ENCODE results near the gene IL1RN. TPM values are rescaled to one million over a fixed set of nuclear protein-coding genes. Genes with fewer than 3 reads are reported as not detected.
A peak's percentile ranks its signal among the peaks of the same experiment; 100 is the strongest.

The IL1RN gene
- polyA plus RNA-seq, 1 donor from 2014 or later = not detected

DNA sequence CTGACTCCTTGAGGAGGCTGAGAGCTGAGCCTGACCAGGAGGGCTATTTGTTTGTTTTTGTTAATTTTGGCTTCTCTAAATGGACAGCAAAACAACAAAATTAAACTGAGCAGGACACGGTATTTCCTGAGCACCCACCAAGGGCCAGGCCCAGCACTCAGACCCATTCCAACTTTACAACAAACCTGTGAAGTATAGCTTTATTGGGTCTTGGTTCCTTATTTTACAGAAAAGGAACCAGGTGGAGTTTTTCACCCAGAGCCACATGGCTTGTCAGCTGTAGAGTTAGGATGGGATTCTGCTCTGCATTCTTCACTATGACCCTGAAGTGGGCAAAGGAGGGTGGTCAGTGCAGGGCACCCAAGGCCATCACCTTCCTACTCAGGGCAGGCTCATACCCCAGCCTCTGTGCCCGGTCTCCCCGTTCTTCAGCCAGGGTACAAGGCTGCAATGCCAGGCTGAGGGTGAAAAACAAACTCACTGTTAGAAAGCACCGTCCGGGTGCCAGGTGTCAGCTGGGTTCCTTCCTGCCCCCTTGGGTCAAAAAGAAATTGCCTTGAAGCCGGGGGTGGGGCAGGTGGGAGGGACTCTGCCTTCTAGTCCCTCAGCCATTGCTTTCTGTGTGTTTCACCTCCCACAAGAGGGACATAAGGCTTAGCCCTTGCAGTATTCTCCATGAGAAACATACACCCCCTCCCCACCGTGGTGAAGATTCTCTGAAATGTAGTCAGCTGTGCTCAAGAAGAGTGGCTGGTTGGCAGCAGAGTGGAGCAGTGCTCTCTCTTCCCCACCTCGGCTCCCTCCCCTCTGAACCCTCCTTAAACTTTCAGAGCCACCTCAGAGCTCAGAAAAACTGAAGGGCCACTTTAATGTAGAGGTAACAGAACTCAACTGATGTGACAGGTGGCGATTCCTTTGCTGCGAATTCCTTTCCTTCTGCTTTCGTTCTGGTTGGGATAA is 48.6 kb downstream of the IL1RN start:
- Mint-ChIP-seq H3K4me3 (peak overlapping the region; percentile 78 to 93 (median 92)), H3K27me3 (no peaks in the 10 kb centered on the region), H3K27ac (peak overlapping the region; percentile 82 to 99 (median 98)), H3K9me3 (peaks cover 0 to 2% (median 0%) of the 10 kb centered on the region in 3 donors), H3K4me1 (peaks cover 49 to 61% (median 60%) of the 10 kb centered on the region in 3 donors), H3K36me3 (peaks cover 2% of the 10 kb centered on the region)

DNA sequence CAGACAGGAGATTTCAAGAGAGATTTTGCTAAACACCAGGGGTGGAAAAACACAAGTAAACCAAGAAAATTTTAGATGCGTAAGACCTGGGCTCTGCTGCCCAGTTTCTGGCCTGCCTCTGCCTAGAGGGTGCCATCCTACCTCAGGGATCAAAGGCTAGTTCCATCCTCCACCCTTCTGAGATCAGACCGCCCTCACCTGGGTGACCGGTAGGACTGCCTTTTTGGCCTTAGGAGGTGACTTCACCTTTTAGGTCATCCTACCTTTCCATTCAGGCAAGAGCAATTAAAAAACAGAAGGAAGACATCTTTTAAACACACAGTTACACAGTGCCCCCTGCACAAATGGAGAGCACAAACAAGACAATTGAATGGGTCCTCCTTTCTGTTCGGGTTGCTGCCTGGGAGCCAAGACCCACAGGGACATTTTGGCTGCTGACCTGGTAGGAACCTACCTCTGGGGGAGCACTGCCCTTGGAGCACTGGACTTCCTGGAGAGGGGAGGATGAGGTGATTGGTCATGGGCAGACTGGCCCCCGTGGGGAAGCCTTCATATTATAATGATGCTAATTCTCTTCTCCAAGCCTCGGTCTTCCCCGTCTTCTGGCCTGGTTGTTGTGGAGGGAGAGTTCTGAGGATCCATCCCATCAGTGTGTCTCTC is 49.4 kb downstream of the IL1RN start:
- peaks cover 55 to 60% (median 60%) of the 10 kb centered on the region in 3 donors for H3K4me1 Mint-ChIP-seq
- peak overlapping the region; percentile 82 to 99 (median 98) for H3K27ac Mint-ChIP-seq
- peaks cover 0 to 2% (median 0%) of the 10 kb centered on the region in 3 donors for H3K9me3 Mint-ChIP-seq
- no peaks in the 10 kb centered on the region for H3K27me3 Mint-ChIP-seq
- H3K36me3 Mint-ChIP-seq = peaks cover 2% of the 10 kb centered on the region
- H3K4me3 Mint-ChIP-seq = peak overlapping the region; percentile 78 to 93 (median 92)

DNA sequence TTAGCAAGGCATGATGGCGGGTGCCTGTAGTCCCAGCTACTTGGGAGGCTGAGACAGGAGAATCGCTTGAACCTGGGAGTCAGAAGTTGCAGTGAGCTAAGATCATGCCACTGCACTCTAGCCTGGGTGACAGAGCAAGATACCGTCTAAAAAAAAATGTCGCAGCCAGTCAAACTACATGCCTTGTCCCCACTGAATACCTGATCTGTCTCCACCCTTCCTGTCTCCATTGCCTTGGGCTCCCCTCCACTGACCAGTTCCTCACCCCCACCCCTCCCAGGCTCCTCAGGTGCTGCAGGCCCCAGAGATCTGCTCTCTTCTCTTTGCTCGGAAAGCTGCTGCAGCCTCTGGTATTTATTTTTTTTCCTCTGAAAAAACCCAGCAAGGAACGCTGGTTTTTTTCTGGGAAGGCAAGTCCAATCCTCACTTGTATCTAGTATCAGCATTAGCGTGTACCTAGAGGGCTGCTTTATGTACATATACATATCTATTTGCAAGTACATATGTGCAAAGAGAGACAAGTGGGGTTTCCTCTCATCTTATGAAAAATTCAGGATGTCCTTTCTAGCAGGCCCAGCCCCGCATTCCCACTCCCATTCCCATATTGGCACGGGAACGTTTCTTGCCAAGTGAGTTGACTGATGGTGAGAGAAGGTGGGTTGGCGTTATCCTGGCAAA is 50.8 kb downstream of the IL1RN start:
- Mint-ChIP-seq H3K27me3 (no peaks in the 10 kb centered on the region), H3K4me3 (peak overlapping the region in 2 of 4 donors; percentile 46 to 54), H3K4me1 (peaks cover 53 to 62% (median 57%) of the 10 kb centered on the region in 3 donors), H3K36me3 (peaks cover 2% of the 10 kb centered on the region), H3K9me3 (peaks cover 0 to 2% (median 0%) of the 10 kb centered on the region in 3 donors), H3K27ac (peak overlapping the region; percentile 64 to 82 (median 72))

DNA sequence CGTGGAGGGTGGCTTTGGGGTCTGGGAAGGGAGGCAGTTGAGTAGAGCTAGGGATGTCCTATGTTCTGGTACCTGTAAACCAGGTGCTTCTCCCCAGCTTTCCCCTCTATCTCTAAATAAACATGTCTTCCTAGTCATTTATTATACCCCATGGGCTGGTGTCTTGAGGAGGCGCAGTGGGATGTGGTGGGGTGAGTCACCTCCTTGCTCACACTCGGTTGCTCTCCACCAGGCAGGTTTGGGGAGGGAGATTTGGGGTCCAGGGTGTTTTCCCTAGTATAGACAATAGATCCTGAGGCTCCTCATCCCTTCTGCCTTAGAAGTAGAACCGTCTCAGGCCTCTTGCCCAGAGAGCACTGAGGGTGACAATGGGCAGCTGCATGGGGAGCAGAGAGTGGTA is 51.5 kb downstream of the IL1RN start:
- peak overlapping the region in 2 of 4 donors; percentile 64 to 73 for H3K4me3 Mint-ChIP-seq
- peaks cover 56 to 62% (median 57%) of the 10 kb centered on the region in 3 donors for H3K4me1 Mint-ChIP-seq
- peaks cover 3% of the 10 kb centered on the region for H3K36me3 Mint-ChIP-seq
- no peaks in the 10 kb centered on the region for H3K27me3 Mint-ChIP-seq
- H3K27ac Mint-ChIP-seq = peak overlapping the region; percentile 13 to 73 (median 72)
- peaks cover 0 to 2% (median 0%) of the 10 kb centered on the region in 3 donors for H3K9me3 Mint-ChIP-seq

DNA sequence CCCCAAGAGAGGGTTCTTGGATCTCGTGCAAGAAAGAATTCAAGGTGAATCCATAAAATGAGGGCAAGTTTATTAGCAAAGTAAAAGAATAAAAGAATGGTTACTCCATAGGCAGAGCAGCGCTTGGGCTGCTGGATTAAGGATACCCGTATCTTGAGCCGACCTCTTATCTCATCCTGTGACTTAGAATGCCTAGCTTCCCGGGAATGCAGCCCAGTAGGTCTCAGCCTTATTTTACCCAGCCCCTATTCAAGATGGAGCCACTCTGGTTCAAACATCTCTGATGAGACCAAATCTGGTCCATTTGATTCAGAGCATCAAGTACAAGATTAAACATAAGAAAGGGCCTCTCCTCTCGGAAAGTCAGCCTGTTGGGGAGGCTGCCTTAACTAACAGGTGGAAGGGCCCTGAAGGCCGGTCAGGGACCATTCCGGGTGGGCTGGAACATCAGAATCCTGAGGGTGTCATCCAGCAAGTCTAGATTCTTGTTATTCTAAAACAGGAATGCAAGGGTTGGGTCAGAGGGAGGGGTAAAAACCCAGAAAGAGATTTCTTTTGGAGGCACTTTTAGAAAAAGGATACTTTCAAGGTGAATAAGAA is 52.1 kb downstream of the IL1RN start:
- peaks cover 56 to 64% (median 59%) of the 10 kb centered on the region in 3 donors for H3K4me1 Mint-ChIP-seq
- peak overlapping the region in 3 of 4 donors; percentile 22 to 76 (median 73) for H3K4me3 Mint-ChIP-seq
- no peaks in the 10 kb centered on the region for H3K27me3 Mint-ChIP-seq
- peaks cover 4% of the 10 kb centered on the region for H3K36me3 Mint-ChIP-seq
- peak overlapping the region; percentile 13 to 73 (median 72) for H3K27ac Mint-ChIP-seq
- peaks cover 0 to 2% (median 0%) of the 10 kb centered on the region in 3 donors for H3K9me3 Mint-ChIP-seq

DNA sequence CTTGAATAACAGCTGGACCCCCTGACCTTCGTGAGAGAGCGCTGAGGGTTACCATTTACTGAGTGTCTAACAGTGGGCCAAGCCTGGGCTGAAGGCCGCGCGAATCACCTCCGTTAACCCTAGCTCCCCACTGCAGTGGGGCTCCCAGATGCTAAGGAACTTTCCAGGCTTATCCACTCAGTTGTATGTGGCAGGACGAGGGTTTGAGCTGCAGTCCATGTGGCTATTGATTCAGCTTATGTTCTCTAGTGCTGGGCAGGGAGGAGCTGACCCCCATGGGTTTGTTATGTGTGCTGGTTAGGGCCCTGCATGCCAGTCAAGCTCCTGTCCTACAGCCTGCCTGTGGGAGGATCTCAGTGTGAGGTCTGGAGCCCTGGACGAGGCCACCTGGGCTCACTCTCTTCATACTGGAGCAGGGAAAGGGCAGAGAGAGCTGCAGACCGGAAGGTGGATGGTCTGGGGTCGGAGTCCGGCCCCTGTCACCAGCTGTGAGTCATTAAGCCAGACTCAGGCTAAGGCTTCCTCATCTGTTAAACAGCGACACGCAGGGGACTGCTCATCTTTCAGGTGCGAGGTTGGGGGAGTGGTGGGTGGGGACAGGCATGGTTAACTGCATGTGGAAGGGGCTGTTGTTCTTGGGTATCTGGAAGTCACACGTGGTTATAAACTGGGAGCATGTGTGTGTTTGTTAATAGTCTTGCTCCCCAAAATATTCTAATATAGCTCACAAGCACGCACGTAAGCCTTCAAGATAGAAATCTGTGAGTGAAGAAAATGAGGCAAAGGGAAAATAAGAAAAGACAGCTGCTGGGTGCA is 52.9 kb downstream of the IL1RN start:
- H3K27me3 Mint-ChIP-seq = no peaks in the 10 kb centered on the region
- H3K9me3 Mint-ChIP-seq = no peaks in the 10 kb centered on the region
- H3K4me3 Mint-ChIP-seq = peak overlapping the region in 3 of 4 donors; percentile 58 to 71 (median 71)
- peaks cover 4% of the 10 kb centered on the region for H3K36me3 Mint-ChIP-seq
- H3K27ac Mint-ChIP-seq = peak overlapping the region in 2 of 3 donors; percentile 63 to 85
- H3K4me1 Mint-ChIP-seq = peaks cover 59 to 64% (median 61%) of the 10 kb centered on the region in 3 donors

DNA sequence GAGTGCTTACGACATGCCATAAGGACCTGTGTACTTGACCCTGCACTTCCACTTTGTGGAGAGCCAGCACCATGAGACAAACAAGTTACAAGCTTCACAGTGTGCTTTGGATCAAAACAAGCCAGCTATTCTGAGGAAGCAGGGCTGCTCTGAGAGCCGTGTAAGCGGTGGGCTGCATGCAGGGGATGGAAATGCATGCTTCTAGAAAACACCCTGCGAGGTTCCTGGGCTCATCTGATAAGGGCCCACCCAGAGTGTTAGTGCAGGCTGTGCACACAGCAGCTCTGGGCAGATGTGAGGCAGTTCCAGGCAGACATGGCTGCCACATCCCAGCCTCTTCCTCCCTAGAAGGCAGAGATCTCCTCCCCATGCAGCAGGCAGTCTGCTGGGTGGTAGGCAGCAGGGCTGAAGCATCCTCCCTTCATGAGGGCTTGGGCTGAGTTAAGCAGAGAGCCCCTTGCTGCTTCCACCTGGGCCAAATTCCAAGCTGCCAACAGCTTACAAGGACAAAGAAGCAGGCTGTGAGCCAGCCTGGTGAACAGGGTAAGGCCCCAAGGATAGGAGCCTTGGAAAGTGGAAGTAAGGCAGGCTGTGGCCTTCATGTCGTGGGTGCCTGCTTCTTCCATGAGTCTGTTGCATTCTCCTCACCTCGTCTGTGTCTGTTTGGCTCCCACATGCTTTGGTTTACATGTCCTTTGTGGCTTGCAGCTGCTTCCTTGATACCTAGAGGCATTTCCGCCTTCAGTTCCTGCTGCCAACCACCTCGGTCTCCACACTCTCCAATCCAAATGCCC is 54.1 kb downstream of the IL1RN start:
- Mint-ChIP-seq H3K9me3 (no peaks in the 10 kb centered on the region), H3K27ac (peak overlapping the region in 2 of 3 donors; percentile 63 to 85), H3K4me1 (peaks cover 59 to 64% (median 61%) of the 10 kb centered on the region in 3 donors), H3K4me3 (peak overlapping the region in 3 of 4 donors; percentile 28 to 75 (median 36)), H3K27me3 (no peaks in the 10 kb centered on the region), H3K36me3 (peaks cover 5% of the 10 kb centered on the region)

DNA sequence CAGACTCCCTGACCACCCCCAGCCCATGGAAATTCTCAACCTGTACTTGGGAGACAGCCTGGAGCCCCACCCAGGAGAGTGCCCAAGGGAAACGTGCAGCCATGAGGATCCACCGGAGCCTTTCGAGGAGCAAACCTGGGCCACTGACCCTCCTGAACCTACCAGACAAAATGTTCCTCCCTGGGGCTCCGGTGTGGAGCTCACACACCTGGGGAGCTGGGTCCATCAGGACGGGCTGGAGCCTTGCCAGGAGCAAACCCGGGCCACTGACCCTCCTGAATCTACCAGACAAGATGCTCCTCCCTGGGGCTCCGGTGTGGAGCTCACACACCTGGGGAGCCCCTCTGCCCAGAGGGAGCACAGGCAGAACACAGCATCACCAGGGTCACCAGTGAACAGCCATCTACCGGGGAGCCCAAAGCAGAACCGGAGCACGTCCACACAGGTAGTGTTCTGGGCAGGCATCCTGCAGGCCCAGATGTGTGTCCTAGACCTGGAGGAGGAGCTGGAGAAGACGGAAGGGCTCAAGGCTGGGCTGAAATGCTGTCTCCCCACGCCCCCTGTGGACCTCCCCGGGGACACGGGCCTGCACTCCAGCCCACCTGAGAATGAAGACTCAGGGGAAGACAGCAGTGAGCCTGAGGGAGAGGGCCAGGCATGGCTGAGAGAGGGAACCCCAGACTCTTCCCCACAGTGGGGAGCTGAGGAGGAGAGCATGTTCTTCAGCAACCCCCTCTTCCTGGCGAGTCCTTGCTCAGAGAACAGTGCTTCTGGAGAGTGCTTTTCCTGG is 55.3 kb downstream of the IL1RN start:
- H3K27ac Mint-ChIP-seq = no peak overlapping the region
- H3K36me3 Mint-ChIP-seq = peaks cover 3% of the 10 kb centered on the region
- no peaks in the 10 kb centered on the region for H3K27me3 Mint-ChIP-seq
- H3K4me3 Mint-ChIP-seq = peak overlapping the region in 1 of 4 donors; percentile 28
- H3K4me1 Mint-ChIP-seq = peaks cover 55 to 58% (median 58%) of the 10 kb centered on the region in 3 donors
- H3K9me3 Mint-ChIP-seq = no peaks in the 10 kb centered on the region

DNA sequence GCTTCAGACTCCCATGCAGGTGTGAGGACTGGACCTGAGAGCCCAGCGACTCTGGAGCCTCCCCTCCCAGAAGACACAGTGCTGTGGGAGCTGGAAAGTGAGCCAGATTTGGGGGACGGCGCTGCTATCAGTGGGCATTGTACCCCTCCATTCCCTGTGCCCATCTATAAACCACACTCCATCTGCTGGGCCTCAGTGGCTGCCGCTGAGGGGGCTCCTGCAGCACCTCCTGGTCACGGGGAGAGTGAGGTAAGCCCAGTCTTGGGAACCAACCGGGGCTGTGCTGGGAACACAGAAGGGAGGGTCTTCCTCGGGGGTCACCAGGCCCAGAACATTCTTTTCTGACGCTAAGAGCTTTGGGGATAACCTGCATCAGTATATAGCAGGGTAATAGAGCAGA is 55.9 kb downstream of the IL1RN start:
- H3K27me3 Mint-ChIP-seq = no peaks in the 10 kb centered on the region
- H3K4me1 Mint-ChIP-seq = peaks cover 56 to 60% (median 58%) of the 10 kb centered on the region in 3 donors
- peak overlapping the region; percentile 21 to 92 (median 50) for H3K27ac Mint-ChIP-seq
- peak overlapping the region in 2 of 4 donors; percentile 33 to 46 for H3K4me3 Mint-ChIP-seq
- H3K36me3 Mint-ChIP-seq = peaks cover 3% of the 10 kb centered on the region
- no peaks in the 10 kb centered on the region for H3K9me3 Mint-ChIP-seq

Data from IgD-negative memory B cell (primary cell).